GM18858 (cell line): ENCODE data around the gene RPL28.

ENCODE experiments used
- ATAC-seq: cut with Tn5 transposase; IDR thresholded peaks from one replicate; pipeline ENCODE4 v1.9.1; 2021; ENCODE audit not compliant: unreplicated experiment

The RPL28 gene

DNA sequence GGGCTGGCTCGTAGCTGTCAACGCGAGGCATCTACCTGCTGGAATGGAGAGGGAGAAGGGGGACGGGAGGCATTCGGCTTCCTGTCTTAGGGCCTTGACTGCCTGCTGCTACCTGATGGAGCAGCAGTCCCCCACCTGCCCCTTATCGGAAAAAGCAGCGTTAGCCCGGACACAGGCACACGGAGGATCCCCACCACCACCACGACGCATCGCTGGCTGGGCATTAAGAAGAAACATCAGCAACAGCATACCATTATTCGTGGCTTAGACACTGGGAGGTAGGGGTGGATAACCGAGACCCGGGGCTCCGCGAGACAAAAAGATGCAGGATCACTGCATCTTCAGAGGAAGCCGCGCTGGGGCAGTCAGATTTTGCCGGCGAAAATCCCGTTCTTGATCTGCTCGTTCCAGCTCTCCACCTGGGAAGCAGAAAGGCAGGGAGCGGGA lies 32.4 kb upstream of the RPL28 start:
- no peak for ATAC-seq

DNA sequence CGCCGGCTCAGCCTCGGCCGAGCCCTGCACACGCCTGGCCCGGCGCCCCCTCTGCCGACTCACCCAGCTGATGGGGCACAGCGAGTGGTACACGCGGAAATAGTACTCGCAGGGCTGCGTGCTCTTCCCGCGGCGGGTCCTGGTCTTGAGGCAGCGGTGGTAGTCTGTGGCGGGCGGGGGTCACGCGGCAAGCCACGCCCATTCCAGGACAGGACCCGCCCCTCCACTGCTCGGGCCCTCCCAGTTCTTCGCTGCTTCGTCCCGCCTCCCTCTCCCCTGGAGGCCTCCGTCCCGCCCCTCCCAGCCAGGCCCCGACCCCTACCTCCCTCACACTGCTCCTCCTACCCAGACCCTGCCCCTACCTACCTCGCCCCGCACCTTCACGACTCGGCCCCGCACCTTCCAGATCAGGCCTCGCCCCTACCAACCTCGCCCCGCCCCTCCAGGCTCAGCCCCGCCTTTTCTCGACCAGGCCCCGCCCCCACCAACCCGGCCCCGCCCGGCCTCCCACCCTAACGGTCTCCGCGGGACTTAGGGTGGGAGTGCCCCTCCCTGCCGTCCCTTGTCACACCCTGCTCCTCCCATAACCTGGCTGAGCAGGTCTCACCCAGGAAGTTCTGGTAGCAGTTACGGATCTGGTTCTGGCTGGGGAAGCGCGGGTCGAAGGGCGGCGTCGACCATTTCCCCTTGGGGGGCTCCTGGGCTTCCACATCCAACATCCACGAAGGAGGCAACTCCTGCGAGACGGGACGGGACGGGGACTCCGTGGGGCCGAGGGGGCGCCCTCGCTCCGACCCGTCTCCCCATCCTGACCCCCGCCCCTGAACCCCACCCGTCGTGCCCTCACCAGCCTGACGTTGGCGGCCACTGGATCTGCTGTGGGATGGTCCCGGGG lies 31.7 kb upstream of the RPL28 start:
- ATAC-seq, result no peak

GRCh38 chr19:55354698-55355212 lies 31.0 kb upstream of the RPL28 start, which contains the start of gene COX6B2:
Gene COX6B2, minus strand, starts transcription at chr19:55354719. Its CDS starts 198 bp downstream, at chr19:55354521.
- ATAC-seq, result no peak

- no peak for ATAC-seq
Observed at GRCh38 chr19:55355213-55355821, 30.4 kb upstream of the RPL28 start.

DNA sequence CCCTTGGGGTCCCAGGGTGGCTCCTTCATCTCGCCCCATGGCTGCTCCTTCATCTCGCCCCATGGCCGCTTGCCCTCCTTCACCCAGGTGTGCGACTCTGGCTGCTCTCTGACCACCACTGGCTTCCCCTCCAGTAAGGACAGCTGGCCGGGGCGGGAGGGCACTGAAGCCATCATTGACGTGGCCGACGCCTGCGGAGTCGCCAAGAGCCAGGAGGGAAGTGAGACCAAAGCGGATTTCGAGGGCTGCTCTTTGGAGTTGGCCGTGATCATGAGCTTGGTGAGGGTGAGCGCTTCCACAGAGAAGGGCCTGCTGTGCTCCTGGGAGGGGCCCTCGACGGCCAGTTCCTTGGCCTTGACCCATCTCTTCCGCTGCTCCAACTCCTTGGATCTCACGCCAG lies 27.2 kb upstream of the RPL28 start:
- ATAC-seq, result no peak

- no peak for ATAC-seq
Observed at GRCh38 chr19:55358943-55359908, 26.5 kb upstream of the RPL28 start.

DNA sequence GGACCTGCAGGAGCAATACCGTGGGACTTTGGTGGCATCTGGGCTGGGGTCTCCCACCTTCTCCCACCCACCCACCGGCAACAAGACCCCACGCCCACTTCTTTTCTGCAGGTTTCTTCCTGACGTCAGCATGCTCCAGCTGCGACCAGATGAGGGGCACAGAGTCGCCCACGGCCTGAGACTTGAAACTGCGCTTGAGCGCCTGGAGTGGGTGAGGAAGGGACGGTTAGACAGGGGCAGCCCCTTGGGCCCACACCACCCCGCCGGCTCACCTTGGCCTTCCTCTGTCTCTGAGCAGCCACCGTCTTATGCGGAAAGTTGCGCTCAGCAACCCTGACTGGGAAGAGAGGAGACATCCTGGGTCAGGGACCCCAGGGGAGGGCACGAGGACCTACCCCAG lies 24.8 kb upstream of the RPL28 start:
- ATAC-seq, result no peak

DNA sequence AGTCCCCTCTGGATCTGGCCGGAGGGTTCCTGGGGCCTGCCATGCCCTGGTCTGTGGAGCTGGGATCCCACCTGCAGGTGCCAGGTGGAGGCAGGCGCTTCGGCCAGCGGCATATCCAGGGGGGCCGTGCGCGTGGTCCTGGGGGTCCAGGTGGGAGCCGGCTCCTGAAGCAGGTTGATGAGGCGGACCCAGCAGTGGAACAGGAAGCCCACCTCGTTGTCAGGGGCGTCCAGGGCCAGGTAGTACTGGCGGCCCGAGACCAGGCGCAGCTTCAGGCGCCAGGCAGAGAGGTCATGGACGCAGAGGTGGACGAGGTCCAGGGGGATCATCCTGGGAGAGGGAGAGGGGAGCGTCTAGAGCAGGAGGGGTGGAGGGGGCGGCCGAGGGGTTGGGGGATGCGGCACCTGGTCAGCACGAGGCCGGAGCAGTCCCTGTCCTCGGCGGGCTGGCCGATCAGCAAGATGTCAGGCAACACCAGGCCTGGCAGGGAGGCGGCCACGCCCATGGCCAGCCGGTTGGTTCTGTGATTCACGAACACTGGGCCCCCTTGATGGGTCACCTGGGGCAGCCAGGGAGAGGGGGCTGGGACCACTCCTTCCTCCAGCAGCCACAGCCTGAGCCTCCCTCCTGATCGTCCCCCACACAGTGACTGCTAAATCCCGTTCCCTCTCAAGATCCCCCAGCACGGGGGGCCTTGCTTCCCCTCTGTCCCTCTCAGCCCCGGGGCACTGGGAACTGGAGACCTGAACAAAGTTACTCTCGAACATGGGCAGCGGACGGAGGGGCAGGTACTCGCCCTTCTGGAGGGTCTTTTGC lies 23.4 kb upstream of the RPL28 start:
- no peak for ATAC-seq

DNA sequence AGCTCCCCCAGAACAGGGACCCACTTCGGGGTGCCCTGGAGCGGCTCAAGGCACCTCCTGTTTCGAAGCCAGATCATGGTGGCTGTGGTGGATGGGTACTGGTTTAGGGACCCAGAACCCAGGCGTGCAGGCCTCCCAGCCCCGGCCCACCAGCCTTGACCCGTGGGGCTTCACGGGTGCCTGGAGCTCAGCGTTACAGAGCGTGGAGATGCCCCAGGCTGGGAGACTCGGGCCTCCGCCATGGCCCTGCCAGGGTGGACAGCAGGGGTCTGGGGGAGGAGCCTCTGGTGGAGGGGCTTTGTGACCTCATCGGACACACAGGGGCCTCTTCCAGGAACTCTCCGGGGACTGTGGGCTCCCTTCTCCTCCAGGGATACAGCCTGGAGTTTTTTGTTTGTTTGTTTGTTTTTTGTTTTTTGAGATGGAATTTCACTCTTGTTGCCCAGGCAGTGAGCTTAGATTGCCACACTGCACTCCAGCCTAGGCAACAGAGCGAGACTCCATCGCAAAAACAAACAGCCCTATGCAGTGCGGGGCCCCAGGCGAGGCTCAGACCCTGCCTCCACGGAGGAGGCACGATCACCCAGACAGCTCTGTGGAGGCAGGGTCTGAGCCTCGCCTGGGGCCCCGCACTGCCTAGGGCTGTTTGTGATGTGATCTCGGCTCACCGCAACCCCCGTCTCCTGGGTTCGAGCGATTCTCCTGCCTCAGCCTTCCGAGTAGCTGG lies 22.6 kb upstream of the RPL28 start, which contains the start of gene GARIN5B:
TSS of gene GARIN5B (minus strand) at position 271 of the 727 bp plus-strand sequence. CDS start at position 77, 194 bp downstream.
- no peak for ATAC-seq

DNA sequence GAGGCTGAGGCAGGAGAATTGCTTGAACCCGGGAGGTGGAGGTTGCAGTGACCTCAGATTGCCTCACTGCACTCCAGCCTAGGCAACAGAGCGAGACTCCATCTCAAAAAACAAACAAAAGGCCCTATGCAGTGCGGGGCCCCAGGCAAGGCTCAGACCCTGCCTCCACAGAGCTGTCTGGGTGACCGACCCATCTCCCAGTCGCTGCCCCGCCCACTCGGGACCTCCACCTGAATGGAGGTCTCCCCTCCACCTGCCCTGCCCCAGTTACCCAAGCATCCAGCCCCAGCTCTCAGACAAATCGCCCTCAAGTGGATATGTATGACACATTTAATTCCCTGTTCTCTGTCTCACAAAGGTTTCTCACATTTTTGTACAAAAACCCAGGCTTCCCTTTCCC lies 20.5 kb upstream of the RPL28 start:
- ATAC-seq, result no peak

DNA sequence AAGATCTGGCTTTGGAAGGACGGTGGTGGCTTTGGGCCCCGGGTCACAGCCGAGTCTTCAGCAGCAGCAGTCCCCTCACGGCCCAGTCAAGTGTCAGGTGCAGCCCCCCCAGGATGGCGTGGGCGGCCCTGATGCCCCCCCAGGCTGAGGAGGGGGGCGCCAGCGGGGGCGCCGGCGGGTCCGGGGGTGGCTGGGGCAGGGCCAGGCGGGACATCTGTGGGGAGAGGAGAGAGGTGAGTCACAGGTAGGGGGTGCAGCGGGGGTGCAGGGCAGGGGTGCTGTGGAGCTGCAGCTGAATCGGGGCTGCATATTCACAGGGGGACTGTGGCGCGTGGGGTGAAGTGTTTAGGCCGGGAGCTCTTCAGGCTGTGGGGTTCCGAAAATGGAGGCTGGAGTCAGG lies 19.8 kb upstream of the RPL28 start:
- no peak for ATAC-seq

DNA sequence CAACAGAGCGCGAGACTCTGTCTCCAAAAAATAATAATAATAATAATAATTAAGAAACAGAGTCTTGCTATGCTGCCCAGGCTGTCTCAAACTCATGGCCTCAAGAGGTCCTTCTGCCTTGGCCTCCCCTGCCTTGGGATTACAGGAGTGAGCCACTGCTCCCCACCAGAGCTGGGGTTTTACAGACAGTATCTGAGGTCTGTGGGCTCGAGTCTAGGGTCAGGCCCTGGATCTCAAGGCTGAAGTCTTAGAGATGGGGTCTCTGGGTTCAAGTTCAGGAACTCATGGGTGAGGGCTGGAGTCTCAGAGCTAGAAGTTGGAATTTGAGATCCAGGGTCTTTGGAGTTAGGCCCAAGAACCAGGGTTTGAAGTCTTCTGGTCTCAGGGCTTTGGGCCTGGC lies 18.9 kb upstream of the RPL28 start:
- ATAC-seq, result no peak

DNA sequence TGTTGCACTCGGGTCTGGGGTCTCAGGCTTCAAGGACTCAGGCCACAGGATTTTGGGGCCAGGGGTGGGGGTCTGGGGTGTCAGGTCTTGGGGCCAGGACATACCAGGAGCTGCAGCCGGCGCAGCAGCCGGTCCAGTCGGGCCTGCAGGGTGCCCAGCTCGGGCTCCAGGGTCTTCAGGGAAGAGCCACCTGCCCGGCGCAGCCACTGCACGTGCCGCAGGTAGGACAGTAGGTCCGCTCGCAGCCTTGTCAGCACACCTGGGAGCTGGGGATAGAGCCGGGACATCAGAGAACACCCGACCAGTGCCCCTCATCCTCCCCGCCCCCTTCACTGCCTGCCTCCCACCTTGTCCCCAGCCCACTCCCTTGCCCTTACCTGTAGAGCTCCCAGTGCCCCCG lies 17.6 kb upstream of the RPL28 start:
- no peak for ATAC-seq

- no peak for ATAC-seq
Observed at GRCh38 chr19:55368701-55369563, 16.8 kb upstream of the RPL28 start.

- ATAC-seq, result no peak
Observed at GRCh38 chr19:55369653-55370304, 16.0 kb upstream of the RPL28 start.

GRCh38 chr19:55370305-55370988 lies 15.3 kb upstream of the RPL28 start, which contains the start of gene IL11:
Gene IL11, minus strand, starts transcription at chr19:55370463. Its CDS starts 153 bp downstream, at chr19:55370310.
- no peak for ATAC-seq
